ENCODE data around the gene KRT2.

The KRT2 gene

DNA sequence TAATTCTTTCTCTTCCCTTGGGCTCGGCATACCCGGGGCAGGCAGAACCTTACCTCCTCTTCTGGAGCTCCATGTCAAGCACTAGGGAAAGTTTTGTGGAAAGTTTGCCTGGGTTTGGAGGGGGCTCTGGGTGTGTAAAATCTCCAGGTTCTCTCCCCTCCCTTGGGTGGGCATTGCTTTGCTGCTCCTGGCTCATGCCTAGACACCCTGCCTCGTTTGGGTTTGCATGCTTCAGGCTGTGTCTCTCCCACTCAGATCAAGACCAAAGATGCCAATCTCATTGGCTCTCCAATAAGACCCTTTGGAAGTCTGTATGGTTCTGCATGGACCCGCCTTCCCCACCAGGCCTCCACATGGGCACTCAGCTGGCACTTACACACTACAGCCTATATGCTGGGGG, 6.2 kb upstream of the KRT2 start:
- H3K4me3 ChIP-seq (ENCODE audit: insufficient read length, low read depth), result no peak overlapping the region
- no peak for DNase-seq (ENCODE audit: low read depth, low spot score)
- no peak overlapping the region for H3K9ac ChIP-seq (ENCODE audit: insufficient read length, low read depth)
- H3K9me3 ChIP-seq (ENCODE audit: insufficient read depth, low read length), result no peaks in the 10 kb centered on the region
- H3K4me1 ChIP-seq (ENCODE audit: insufficient read depth, insufficient read length), result peaks cover 4% of the 10 kb centered on the region
- no peak for TF ChIP-seq SUZ12 (IDR thresholded peaks at IDR 0.05; ENCODE audit: extremely low read depth, insufficient read depth, insufficient read length)
- no peak for TF ChIP-seq ZNF274 (IDR thresholded peaks at IDR 0.05; ENCODE audit: low read depth, low read length)
- no peak for TF ChIP-seq YY1 (IDR thresholded peaks at IDR 0.05; ENCODE audit: insufficient read depth, insufficient read length)
- no peaks in the 10 kb centered on the region for H3K36me3 ChIP-seq (ENCODE audit: insufficient read depth, insufficient read length, low read length)
- no peaks in the 10 kb centered on the region for H3K27me3 ChIP-seq (ENCODE audit: insufficient read depth, insufficient read length)

DNA sequence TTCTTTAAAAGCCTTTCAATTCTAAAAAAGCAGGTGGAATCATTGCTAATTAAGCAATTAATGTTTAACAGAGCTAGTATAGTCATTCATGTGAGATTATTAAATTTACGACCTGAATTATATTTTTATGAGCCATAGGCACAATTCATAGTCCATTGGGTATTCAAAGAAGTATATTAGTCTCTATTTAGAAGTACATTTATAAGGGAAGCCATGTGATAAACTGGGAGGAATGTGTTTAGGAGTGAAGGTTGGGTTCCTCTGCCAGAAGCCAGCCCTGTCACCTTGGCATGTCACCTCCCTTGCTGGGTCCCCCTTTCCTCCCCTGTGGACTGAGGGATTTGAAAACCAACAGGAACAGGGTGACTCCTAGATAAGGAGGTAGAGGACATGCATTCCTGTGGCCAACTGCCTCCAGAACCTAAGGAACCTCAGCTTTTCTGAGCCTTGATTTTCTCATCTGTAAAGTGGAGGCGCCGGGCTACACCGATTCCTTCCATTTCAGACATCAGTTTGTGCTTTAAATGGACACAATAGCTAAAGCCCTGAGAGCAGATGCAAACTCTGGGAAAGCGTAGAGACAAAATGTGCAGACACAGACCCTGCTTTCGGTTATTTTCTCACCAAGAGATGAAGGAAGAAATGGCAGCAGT, 5.4 kb upstream of the KRT2 start:
- TF ChIP-seq ZNF274 (IDR thresholded peaks at IDR 0.05; ENCODE audit: low read depth, low read length) (no peak), YY1 (IDR thresholded peaks at IDR 0.05; ENCODE audit: insufficient read depth, insufficient read length) (no peak), SUZ12 (IDR thresholded peaks at IDR 0.05; ENCODE audit: extremely low read depth, insufficient read depth, insufficient read length) (no peak)
- no peaks in the 10 kb centered on the region for H3K36me3 ChIP-seq (ENCODE audit: insufficient read depth, insufficient read length, low read length)
- peaks cover 4% of the 10 kb centered on the region for H3K4me1 ChIP-seq (ENCODE audit: insufficient read depth, insufficient read length)
- H3K27me3 ChIP-seq (ENCODE audit: insufficient read depth, insufficient read length), result no peaks in the 10 kb centered on the region
- no peak overlapping the region for H3K4me3 ChIP-seq (ENCODE audit: insufficient read length, low read depth)
- H3K9ac ChIP-seq (ENCODE audit: insufficient read length, low read depth), result no peak overlapping the region
- no peaks in the 10 kb centered on the region for H3K9me3 ChIP-seq (ENCODE audit: insufficient read depth, low read length)
- no peak for DNase-seq (ENCODE audit: low read depth, low spot score)

DNA sequence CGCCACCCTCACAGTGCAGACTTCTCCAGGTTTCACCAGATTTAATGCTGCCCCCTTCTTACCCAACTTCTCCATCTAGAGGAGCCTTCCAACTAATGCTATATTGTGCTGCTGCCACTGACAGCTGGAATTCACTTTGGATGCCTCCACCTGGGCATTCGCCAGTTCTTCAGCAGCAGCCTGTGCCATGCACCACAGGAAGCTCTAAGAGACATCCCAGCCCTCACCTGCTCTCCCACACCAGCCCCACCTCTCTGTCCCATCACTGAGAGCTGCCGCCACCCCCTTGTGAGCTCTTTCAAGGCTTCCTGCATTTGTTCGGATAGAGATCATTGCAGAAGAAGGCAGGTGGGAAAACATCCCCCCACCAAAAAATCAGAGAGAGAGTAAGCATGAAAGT, 4.6 kb upstream of the KRT2 start:
- Histone ChIP-seq H3K4me1 (ENCODE audit: insufficient read depth, insufficient read length) (peaks cover 4% of the 10 kb centered on the region), H3K27me3 (ENCODE audit: insufficient read depth, insufficient read length) (no peaks in the 10 kb centered on the region), H3K9ac (ENCODE audit: insufficient read length, low read depth) (no peak overlapping the region), H3K4me3 (ENCODE audit: insufficient read length, low read depth) (no peak overlapping the region), H3K9me3 (ENCODE audit: insufficient read depth, low read length) (peaks cover 5% of the 10 kb centered on the region; the same call in 1 of the 2 replicates), H3K36me3 (ENCODE audit: insufficient read depth, insufficient read length, low read length) (no peaks in the 10 kb centered on the region)
- TF ChIP-seq YY1 (IDR thresholded peaks at IDR 0.05; ENCODE audit: insufficient read depth, insufficient read length) (no peak), ZNF274 (IDR thresholded peaks at IDR 0.05; ENCODE audit: low read depth, low read length) (no peak), SUZ12 (IDR thresholded peaks at IDR 0.05; ENCODE audit: extremely low read depth, insufficient read depth, insufficient read length) (no peak)
- no peak for DNase-seq (ENCODE audit: low read depth, low spot score)

DNA sequence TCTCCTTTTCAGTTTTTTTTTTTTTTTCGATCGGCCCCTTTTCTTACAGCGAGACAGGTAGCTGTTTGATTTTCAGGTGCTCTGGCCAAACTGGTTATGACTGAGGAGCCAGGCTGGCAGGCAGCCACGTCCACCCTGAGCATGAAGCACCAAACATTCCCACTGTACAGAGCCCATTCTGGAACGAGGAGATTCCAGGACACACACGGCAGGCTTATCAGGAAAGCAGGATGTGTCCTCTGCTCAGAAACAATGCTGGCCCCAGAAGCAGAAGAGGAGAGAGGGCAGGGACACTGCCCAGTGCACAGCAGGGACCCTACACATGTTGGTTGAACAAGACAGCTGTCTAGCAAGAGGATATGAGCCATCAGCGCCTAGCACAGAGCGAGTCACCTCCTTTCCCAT, 3.7 kb upstream of the KRT2 start:
- TF ChIP-seq SUZ12 (IDR thresholded peaks at IDR 0.05; ENCODE audit: extremely low read depth, insufficient read depth, insufficient read length), result no peak
- TF ChIP-seq YY1 (IDR thresholded peaks at IDR 0.05; ENCODE audit: insufficient read depth, insufficient read length), result no peak
- TF ChIP-seq ZNF274 (IDR thresholded peaks at IDR 0.05; ENCODE audit: low read depth, low read length), result no peak
- Histone ChIP-seq H3K27me3 (ENCODE audit: insufficient read depth, insufficient read length) (no peaks in the 10 kb centered on the region), H3K9me3 (ENCODE audit: insufficient read depth, low read length) (peaks cover 7% of the 10 kb centered on the region; the same call in 1 of the 2 replicates), H3K36me3 (ENCODE audit: insufficient read depth, insufficient read length, low read length) (no peaks in the 10 kb centered on the region), H3K4me3 (ENCODE audit: insufficient read length, low read depth) (no peak overlapping the region), H3K4me1 (ENCODE audit: insufficient read depth, insufficient read length) (peaks cover 4% of the 10 kb centered on the region), H3K9ac (ENCODE audit: insufficient read length, low read depth) (no peak overlapping the region)
- no peak for DNase-seq (ENCODE audit: low read depth, low spot score)

DNA sequence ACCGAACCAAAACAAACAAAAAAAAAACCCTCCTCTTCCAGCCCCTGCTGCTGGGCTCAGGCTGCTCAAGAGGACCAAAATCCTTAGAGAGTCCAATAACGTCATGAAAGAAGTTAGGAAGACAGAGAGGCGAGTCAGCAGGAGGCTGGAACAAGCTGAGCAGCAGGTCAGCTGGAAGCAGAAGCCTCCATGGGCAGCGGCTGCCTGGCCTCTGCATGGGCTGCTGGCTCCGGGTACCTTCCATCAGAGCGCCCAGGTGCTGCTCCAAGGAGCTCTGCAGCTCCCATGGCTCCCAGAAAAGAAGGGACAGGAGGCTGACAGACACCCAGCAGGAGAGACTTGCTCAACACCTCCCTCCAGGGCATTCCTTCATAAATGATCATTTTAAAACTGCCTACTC, 3.2 kb upstream of the KRT2 start:
- TF ChIP-seq ZNF274 (IDR thresholded peaks at IDR 0.05; ENCODE audit: low read depth, low read length) (no peak), YY1 (IDR thresholded peaks at IDR 0.05; ENCODE audit: insufficient read depth, insufficient read length) (no peak), SUZ12 (IDR thresholded peaks at IDR 0.05; ENCODE audit: extremely low read depth, insufficient read depth, insufficient read length) (no peak)
- Histone ChIP-seq H3K27me3 (ENCODE audit: insufficient read depth, insufficient read length) (no peaks in the 10 kb centered on the region), H3K4me3 (ENCODE audit: insufficient read length, low read depth) (no peak overlapping the region), H3K36me3 (ENCODE audit: insufficient read depth, insufficient read length, low read length) (no peaks in the 10 kb centered on the region), H3K4me1 (ENCODE audit: insufficient read depth, insufficient read length) (peaks cover 4% of the 10 kb centered on the region), H3K9ac (ENCODE audit: insufficient read length, low read depth) (no peak overlapping the region), H3K9me3 (ENCODE audit: insufficient read depth, low read length) (peaks cover 7% of the 10 kb centered on the region; the same call in 1 of the 2 replicates)
- DNase-seq (ENCODE audit: low read depth, low spot score), result no peak

DNA sequence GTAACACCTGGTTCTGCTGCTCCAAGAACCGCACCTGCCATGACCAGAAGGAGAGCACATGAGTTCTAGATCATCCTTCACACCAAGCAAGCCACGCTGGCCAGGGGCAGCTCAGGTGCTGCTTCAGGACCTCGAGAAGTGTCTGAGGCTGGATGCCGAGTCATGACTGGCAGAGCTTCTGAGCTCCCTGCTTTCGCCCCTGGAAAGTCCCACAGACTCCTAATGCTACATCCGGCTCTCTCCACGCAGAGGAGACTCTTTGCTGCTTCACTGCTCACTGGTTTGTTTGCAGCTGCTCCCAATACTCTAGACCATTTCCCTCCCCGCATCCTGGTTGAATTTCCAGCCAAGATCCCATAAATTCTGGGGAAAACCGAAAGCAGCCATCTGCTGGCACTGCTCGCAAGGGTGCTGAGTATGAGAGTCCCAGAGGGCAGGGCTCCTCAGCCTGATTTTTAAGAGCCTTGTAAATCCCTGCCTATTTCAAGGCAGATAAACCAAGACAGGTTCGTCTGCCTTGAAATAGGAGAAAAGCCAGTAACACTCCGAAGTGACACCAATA, 1.4 kb downstream of the KRT2 start:
- H3K9ac ChIP-seq (ENCODE audit: insufficient read length, low read depth), result no peak overlapping the region
- H3K36me3 ChIP-seq (ENCODE audit: insufficient read depth, insufficient read length, low read length), result no peaks in the 10 kb centered on the region
- H3K27me3 ChIP-seq (ENCODE audit: insufficient read depth, insufficient read length), result no peaks in the 10 kb centered on the region
- TF ChIP-seq SUZ12 (IDR thresholded peaks at IDR 0.05; ENCODE audit: extremely low read depth, insufficient read depth, insufficient read length) (no peak), YY1 (IDR thresholded peaks at IDR 0.05; ENCODE audit: insufficient read depth, insufficient read length) (no peak), ZNF274 (IDR thresholded peaks at IDR 0.05; ENCODE audit: low read depth, low read length) (no peak)
- peaks cover 7% of the 10 kb centered on the region; the same call in 1 of the 2 replicates for H3K9me3 ChIP-seq (ENCODE audit: insufficient read depth, low read length)
- no peak for DNase-seq (ENCODE audit: low read depth, low spot score)
- H3K4me1 ChIP-seq (ENCODE audit: insufficient read depth, insufficient read length), result peaks cover under 1% of the 10 kb centered on the region
- no peak overlapping the region for H3K4me3 ChIP-seq (ENCODE audit: insufficient read length, low read depth)

DNA sequence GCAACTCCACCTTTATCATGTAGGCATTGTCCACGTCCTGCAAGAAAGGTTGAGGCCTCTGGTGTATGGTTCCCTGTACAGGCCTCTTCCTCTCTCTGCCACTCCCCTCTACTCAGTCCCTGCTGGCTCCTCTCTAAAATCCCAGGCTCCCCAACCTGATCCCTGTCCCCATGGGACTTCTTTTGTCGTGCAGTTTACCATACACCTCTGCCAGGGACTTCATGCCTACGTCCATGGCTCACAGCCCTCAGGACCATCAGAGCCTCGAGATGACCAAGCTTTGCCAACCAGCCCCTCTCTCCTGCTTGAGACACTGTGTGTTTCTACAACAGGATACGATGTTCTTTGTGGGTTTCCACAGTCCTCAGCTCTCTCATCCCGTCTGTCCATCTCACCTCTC, 2.9 kb downstream of the KRT2 start:
- TF ChIP-seq YY1 (IDR thresholded peaks at IDR 0.05; ENCODE audit: insufficient read depth, insufficient read length), result no peak
- no peak for TF ChIP-seq SUZ12 (IDR thresholded peaks at IDR 0.05; ENCODE audit: extremely low read depth, insufficient read depth, insufficient read length)
- TF ChIP-seq ZNF274 (IDR thresholded peaks at IDR 0.05; ENCODE audit: low read depth, low read length), result no peak
- Histone ChIP-seq H3K4me1 (ENCODE audit: insufficient read depth, insufficient read length) (no peaks in the 10 kb centered on the region), H3K36me3 (ENCODE audit: insufficient read depth, insufficient read length, low read length) (no peaks in the 10 kb centered on the region), H3K4me3 (ENCODE audit: insufficient read length, low read depth) (no peak overlapping the region), H3K9me3 (ENCODE audit: insufficient read depth, low read length) (peaks cover 7% of the 10 kb centered on the region; the same call in 1 of the 2 replicates), H3K9ac (ENCODE audit: insufficient read length, low read depth) (no peak overlapping the region), H3K27me3 (ENCODE audit: insufficient read depth, insufficient read length) (peaks cover 4% of the 10 kb centered on the region)
- no peak for DNase-seq (ENCODE audit: low read depth, low spot score)
